Measurements from ENCODE around the gene GRIK1.

The GRIK1 gene

DNA sequence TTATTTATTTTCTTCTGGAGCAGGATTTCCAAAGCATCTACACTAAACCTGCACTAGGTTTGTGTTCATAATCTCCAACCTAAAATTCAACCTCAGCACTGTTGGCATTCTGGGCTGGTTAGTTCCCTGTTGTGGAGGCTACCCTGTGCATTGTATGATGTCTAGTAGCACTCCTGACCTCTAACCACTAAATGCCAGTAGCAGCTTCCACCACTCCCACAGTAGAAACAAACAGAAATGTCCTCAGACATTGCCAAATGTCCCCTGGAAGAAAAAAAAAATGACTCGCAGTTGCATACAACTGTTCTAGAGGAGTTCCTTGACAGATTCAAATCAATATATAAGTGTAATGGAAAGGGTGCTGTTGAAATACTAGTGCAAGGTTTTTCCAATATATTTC, 18.9 kb downstream of the GRIK1 start:
- no peak for DNase-seq (ENCODE audit: low read depth)
- no peak overlapping the region for H3K4me3 ChIP-seq (ENCODE audit: low read depth, low read length)
- TF ChIP-seq, protein P1, sequence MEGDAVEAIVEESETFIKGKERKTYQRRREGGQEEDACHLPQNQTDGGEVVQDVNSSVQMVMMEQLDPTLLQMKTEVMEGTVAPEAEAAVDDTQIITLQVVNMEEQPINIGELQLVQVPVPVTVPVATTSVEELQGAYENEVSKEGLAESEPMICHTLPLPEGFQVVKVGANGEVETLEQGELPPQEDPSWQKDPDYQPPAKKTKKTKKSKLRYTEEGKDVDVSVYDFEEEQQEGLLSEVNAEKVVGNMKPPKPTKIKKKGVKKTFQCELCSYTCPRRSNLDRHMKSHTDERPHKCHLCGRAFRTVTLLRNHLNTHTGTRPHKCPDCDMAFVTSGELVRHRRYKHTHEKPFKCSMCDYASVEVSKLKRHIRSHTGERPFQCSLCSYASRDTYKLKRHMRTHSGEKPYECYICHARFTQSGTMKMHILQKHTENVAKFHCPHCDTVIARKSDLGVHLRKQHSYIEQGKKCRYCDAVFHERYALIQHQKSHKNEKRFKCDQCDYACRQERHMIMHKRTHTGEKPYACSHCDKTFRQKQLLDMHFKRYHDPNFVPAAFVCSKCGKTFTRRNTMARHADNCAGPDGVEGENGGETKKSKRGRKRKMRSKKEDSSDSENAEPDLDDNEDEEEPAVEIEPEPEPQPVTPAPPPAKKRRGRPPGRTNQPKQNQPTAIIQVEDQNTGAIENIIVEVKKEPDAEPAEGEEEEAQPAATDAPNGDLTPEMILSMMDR (IDR thresholded peaks at IDR 0.05; ENCODE audit: low read depth, low read length, missing control alignments) = no peak

DNA sequence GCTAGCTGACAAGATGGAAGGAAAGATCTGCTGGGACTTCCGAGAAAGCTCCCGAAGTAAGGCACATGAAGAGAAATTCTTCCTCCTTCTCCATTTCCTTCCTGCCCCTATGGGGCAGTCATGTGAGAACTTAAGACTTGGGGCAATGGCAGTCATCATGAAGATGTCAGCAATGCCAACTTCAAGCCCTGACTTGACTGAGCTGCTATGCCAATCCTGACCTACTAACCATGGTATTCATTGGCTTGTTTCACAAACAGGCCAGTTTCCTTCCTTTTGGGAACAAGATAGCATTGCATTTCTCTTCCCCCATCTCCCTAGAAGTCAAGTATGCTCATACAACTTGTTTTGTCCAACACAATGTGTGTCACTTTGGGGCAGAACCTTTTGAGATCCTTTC, 25.5 kb downstream of the GRIK1 start:
- no peak for DNase-seq (ENCODE audit: low read depth)
- TF ChIP-seq, protein P1 (IDR thresholded peaks at IDR 0.05; ENCODE audit: low read depth, low read length, missing control alignments) = no peak

DNA sequence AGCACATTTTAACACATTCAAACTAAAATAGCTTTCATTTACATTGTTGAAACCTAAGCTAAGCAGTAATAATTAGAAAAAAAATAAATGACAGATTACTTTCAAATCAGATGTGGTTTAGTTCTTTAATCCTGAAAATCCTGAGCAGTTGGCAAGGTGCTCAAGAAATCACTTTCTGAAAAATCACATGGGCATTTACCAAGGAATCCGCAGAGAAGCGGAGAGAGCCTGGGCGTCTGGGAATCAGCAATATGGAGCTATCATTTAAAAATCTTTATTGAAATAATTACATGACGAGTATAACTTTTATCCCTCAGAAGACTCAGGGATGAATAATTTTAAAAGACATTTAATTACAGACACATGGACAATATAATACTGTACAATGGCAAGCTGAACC, 30.2 kb downstream of the GRIK1 start:
- TF ChIP-seq, protein P1 (IDR thresholded peaks at IDR 0.05; ENCODE audit: low read depth, low read length, missing control alignments) = no peak
- DNase-seq (ENCODE audit: low read depth) = no peak

More for the DNA sequence above, 25.5 kb downstream of the GRIK1 start:
- H3K4me3 ChIP-seq (ENCODE audit: low read depth, low read length) = no peak overlapping the region

DNA sequence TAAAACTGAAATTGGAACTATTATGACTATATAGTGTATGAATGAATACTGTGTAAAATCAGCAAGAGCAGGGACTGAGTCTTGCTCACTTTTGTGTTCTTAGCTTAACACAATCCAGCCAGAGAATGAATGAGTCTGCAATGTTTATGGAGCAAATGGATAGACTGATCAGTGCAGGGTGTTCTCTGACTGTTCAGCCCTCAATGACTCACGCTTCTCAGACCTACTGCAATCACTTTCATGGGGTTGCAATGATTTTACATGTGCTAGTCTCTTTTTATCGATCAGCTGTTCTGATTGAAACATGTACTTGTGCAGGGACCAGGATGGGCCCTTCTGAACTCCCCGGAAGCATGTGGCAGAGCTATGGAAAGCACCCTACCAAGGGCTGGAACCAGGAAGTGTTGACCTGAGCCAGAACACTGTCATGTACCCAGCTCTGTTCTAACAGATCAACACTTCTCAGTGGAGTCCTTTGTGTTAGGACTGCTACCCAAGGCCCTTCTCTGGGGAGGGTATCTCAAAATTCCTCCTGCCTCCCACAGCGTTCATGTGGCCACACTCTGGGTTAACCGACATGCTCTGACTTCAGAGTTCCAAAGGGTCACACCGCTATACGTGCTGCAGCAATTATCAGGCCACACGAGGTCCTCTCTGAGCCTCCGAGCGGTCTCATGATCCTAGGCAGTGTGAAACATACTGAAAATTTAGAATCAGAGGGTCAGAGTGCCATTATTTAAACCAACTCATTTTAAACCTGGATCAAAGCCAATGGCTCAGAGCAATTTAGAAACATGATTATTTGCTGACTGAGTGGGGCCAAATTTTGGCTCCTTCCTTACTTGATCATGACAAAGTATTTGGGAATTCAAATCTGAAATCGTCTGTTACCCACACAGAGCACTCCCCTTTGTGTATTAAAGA, 35.2 kb downstream of the GRIK1 start:
- DNase-seq (ENCODE audit: low read depth) = no peak
- TF ChIP-seq, protein P1 (IDR thresholded peaks at IDR 0.05; ENCODE audit: low read depth, low read length, missing control alignments) = no peak
- no peak overlapping the region for H3K4me3 ChIP-seq (ENCODE audit: low read depth, low read length)

More for the DNA sequence above, 30.2 kb downstream of the GRIK1 start:
- no peak overlapping the region for H3K4me3 ChIP-seq (ENCODE audit: low read depth, low read length)

DNA sequence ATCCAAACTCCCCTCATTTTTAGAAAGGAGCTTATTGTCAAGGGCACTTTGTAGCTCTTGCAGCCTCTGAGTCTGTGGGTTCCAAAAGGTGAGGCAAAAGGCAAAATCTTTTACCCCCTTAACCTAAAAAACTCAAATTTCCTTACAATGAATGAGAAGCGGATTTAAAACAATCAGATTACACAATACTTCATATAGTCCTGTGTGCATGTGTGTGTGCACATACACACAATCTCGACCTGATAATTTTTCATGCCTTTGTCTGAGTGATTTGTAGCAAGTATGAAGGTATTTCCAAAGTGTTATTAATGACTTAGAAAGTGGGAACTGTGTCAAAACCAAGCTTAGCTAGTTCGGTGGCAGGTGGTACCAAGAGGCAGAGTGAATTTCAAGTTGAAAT, 42.9 kb downstream of the GRIK1 start:
- H3K4me3 ChIP-seq (ENCODE audit: low read depth, low read length) = no peak overlapping the region
- TF ChIP-seq, protein P1 (IDR thresholded peaks at IDR 0.05; ENCODE audit: low read depth, low read length, missing control alignments) = no peak
- no peak for DNase-seq (ENCODE audit: low read depth)

DNA sequence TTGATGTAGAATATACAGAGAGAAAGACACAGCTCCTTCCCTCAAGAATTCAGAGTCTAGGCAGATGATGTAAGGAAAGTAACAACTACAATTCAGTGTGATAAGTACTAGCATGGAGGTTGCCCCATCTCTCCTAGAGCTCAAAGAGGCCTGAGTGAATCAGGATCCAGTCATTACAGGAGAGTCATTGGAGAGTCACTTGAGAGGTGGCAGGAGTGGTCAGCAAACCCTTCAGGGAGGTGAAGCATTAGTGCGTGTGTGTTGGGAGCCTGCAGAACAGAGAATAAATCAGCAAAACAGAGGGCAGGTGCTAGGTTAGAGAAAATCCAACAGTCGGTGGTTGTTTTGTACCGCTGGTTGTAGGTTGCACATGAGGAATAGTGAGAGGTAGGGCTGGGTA, 46.1 kb downstream of the GRIK1 start:
- TF ChIP-seq, protein P1 (IDR thresholded peaks at IDR 0.05; ENCODE audit: low read depth, low read length, missing control alignments) = no peak
- no peak for DNase-seq (ENCODE audit: low read depth)

DNA sequence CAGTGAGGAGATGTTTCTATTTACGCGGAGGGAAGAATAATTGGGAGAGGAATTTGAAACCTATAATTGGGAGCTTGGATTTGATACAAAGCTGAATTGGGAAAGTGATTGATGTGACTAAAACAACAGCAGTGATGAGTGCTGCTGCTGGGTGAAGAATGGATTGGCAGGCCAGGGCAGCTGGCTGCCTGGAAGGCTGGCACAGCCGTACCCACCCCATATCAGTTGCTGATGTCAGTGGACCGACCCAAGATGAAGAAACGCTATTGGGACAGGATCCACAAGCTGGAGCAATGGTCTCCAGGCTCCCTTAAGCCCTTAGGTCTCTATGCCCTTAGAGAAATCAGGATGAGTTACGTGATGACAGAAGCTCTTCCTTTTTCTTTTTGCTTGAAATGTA, 47.4 kb downstream of the GRIK1 start:
- DNase-seq (ENCODE audit: low read depth) = no peak
- TF ChIP-seq, protein P1 (IDR thresholded peaks at IDR 0.05; ENCODE audit: low read depth, low read length, missing control alignments) = no peak
- H3K4me3 ChIP-seq (ENCODE audit: low read depth, low read length) = no peak overlapping the region

More for the DNA sequence above, 46.1 kb downstream of the GRIK1 start:
- H3K4me3 ChIP-seq (ENCODE audit: low read depth, low read length) = no peak overlapping the region
